Transverse colon (tissue), 4 donors: ENCODE results near the gene EZR. TPM values are rescaled to one million over a fixed set of nuclear protein-coding genes. Genes with fewer than 3 reads are reported as not detected.

Experiments
- DNase-seq: peaks from one replicate; pipeline ENCODE4 v3.0.0-alpha.2; 2019
- H3K27ac ChIP-seq, 4 donors: fragments of 200-600 bp; sonication (generic); 2 replicates each; pipeline ENCODE4 v1.5.1; 2016 to 2018; ENCODE audit warnings: inconsistent platforms in 4 of 4
- H3K27me3 ChIP-seq: fragments of 200-600 bp; sonication (generic); 2 replicates; pipeline ENCODE4 v1.5.1; 2017; ENCODE audit warnings: inconsistent platforms
- H3K36me3 ChIP-seq, 4 donors: fragments of 200-600 bp; sonication (generic); 2 replicates each; pipeline ENCODE4 v1.5.1; 2017 to 2019; ENCODE audit warnings: inconsistent platforms in 4 of 4
- H3K4me1 ChIP-seq, 4 donors: fragments of 200-600 bp; sonication (generic); 2 replicates each; pipeline ENCODE4 v1.5.1; 2017 to 2020; ENCODE audit warnings: inconsistent platforms in 4 of 4
- H3K4me3 ChIP-seq, 4 donors: fragments of 200-600 bp; sonication (generic); 1 replicate in 1 of 4; 2 replicates in 3 of 4; pipeline versions ENCODE4 v1.5.1 to v1.6.1; 2017 to 2019; ENCODE audit warnings: inconsistent platforms in 4 of 4
- H3K9me3 ChIP-seq, 2 donors: fragments of 200-600 bp; sonication (generic); 2 replicates each; pipeline ENCODE4 v1.5.1; 2017 to 2019; ENCODE audit warnings: inconsistent platforms in 2 of 2
- EP300 ChIP-seq: sonication (generic); formaldehyde crosslinking; IDR thresholded peaks from one replicate; pipeline ENCODE4 v1.6.1; 2017; ENCODE audit warnings: antibody characterized with exemption, low read depth
- POLR2A ChIP-seq: fragments of 450-650 bp; IDR thresholded peaks from one replicate; pipeline ENCODE4 v1.6.1; 2016; ENCODE audit warnings: antibody characterized with exemption, mild to moderate bottlenecking, moderate library complexity
- POLR2AphosphoS5 ChIP-seq, 3 donors: sonication (generic); formaldehyde crosslinking; IDR thresholded peaks; one replicate each; pipeline ENCODE4 v1.6.1; 2016; ENCODE audit warnings: antibody characterized with exemption in 3 of 3
- WGBS, 2 donors: methylation state at CpG; one replicate each; pipeline ENCODE4 v1.1.5; 2018; ENCODE audit warnings: low coverage in 1 of 2; 5-methylcytosine and 5-hydroxymethylcytosine counted together
- in situ Hi-C, 4 donors: fragments of 200-750 bp; cut with MboI; loops; one replicate each; pipeline versions ENCODE4 v1.15.0 to v1.15.1; 2017; ENCODE audit warnings: low sequenced_read_pairs in 3 of 4, low pct_ligation_motif_present in 1 of 4, low pct_unique_long_range_greater_than_20kb in 1 of 4
- intact Hi-C: fragments of 100-400 bp; cut with DNase I; formaldehyde crosslinking; loops from one replicate; pipeline ENCODE4 v1.15.1; 2023; ENCODE audit warnings: low total_unique reads
- total RNA-seq, 4 donors: library from RNA; depleted of rRNA; stranded (reverse); fragments of >200 nt; gene quantifications; one replicate each; pipeline ENCODE4 v1.1.0, GENCODE V29; 2016
- TF ChIP-seq, protein P1 (sequence below), 5 experiments: fragments of 200-600 bp in 3 of 5; fragments of 450-650 bp in 2 of 5; sonication (generic) in 3 of 5; IDR thresholded peaks; 1 replicate in 2 of 5; 2 replicates in 3 of 5; pipeline ENCODE4 v1.5.1; 2016 to 2017; ENCODE audit warnings: antibody characterized with exemption in 5 of 5, inconsistent platforms in 3 of 5, mild to moderate bottlenecking in 2 of 5, moderate library complexity in 1 of 5

The EZR gene
- total RNA-seq, 4 donors from 2014 or later, result 149 to 430 (median 319) TPM

DNA sequence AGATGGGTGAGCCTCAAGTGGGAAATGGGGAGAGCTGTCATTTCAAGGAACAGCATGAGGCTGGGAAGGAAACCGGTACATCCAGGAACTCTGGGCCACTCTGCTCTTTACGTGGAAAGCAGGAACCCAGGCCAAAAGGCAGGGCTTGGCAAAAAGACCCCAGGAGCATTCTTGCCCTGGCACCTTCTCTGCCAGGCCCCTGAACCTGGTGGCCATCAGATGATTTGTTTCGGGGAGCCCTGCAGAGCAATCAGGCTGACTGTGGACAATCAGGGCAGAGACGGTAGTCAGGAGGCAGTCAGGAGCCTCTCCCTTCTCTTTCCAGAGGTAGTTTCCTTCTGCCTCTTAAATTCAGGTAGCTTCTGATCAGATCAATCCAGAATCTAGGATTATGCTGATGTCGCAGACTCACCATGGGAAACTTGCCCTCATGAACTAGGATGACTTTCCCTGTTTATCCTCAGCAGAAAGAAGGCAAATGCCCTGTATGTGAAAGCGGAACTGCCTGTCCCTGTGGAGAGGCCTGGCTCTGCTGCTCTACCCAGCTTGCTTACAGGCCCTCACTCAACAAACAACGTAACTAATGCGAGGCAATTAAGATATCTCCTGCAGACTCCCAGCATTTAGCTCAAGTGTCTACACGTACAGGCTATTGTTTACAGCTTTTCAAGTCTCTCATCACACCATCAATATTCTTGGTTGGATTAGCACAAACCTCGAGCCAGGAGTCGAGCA, 36.6 kb downstream of the EZR start:
- Histone ChIP-seq H3K4me1 (peaks cover 0 to 58% (median 23%) of the 10 kb centered on the region in 4 donors), H3K36me3 (peaks cover 0 to 62% (median 24%) of the 10 kb centered on the region in 4 donors), H3K4me3 (no peak overlapping the region), H3K27me3 (no peaks in the 10 kb centered on the region), H3K27ac (peak overlapping the region in 3 of 4 donors; percentile 31 to 56 (median 39)), H3K9me3 (no peaks in the 10 kb centered on the region)
- in situ Hi-C loops (no loop called here), intact Hi-C loops (no loop called here)
- TF ChIP-seq EP300, result no peak
- 50 to 90% methylated on average over 1 to 11 of the region's 11 CpGs for WGBS, 2 donors
- peak; percentile 7 for DNase-seq

DNA sequence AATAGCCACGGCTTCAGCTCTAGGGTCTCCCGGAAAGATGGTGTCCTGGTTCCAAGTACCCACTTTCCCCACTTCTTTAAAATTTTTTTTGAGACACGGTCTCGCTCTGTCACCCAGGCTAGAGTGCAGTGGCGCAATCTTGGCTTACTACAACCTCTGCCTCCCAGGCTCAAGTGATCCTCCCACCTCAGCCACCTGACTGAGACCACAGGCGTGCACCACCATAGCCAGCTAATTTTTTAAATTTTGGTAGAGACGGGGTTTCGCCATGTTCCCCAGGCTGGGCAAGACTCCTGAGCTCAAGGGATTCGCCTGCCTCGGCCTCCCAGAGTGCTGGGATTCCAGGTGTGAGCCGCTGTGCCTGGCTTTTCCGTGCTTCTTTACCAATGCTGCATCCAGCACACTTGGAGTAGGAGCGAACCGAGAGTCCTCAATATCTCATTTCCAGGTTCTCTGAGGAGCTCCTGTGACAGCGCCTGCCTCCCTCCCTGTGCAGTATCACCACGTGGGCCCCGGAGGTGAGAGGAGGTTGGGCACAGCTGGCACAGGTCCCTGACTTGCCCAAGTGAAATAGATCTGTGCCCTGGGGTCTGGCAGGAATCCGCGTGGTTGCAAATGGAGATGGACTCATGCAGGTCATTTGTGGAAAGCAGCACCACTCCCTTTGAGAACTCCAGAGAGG, 37.3 kb downstream of the EZR start:
- TF ChIP-seq EP300, result no peak
- TF ChIP-seq, protein P1, sequence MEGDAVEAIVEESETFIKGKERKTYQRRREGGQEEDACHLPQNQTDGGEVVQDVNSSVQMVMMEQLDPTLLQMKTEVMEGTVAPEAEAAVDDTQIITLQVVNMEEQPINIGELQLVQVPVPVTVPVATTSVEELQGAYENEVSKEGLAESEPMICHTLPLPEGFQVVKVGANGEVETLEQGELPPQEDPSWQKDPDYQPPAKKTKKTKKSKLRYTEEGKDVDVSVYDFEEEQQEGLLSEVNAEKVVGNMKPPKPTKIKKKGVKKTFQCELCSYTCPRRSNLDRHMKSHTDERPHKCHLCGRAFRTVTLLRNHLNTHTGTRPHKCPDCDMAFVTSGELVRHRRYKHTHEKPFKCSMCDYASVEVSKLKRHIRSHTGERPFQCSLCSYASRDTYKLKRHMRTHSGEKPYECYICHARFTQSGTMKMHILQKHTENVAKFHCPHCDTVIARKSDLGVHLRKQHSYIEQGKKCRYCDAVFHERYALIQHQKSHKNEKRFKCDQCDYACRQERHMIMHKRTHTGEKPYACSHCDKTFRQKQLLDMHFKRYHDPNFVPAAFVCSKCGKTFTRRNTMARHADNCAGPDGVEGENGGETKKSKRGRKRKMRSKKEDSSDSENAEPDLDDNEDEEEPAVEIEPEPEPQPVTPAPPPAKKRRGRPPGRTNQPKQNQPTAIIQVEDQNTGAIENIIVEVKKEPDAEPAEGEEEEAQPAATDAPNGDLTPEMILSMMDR (IDR thresholded peaks at IDR 0.05), result no peak
- peak; percentile 20 for DNase-seq
- peak overlapping the region; percentile 39 to 56 (median 53) for H3K27ac ChIP-seq
- 85% methylated on average over 6 to 19 of the region's 19 CpGs for WGBS, 2 donors
- peaks cover 0 to 56% (median 24%) of the 10 kb centered on the region in 4 donors for H3K36me3 ChIP-seq
- peaks cover 0 to 53% (median 19%) of the 10 kb centered on the region in 4 donors for H3K4me1 ChIP-seq
- intact Hi-C loops, result no loop called here
- no peaks in the 10 kb centered on the region for H3K9me3 ChIP-seq
- no peaks in the 10 kb centered on the region for H3K27me3 ChIP-seq
- no peak overlapping the region for H3K4me3 ChIP-seq
- in situ Hi-C loops, result no loop called here

DNA sequence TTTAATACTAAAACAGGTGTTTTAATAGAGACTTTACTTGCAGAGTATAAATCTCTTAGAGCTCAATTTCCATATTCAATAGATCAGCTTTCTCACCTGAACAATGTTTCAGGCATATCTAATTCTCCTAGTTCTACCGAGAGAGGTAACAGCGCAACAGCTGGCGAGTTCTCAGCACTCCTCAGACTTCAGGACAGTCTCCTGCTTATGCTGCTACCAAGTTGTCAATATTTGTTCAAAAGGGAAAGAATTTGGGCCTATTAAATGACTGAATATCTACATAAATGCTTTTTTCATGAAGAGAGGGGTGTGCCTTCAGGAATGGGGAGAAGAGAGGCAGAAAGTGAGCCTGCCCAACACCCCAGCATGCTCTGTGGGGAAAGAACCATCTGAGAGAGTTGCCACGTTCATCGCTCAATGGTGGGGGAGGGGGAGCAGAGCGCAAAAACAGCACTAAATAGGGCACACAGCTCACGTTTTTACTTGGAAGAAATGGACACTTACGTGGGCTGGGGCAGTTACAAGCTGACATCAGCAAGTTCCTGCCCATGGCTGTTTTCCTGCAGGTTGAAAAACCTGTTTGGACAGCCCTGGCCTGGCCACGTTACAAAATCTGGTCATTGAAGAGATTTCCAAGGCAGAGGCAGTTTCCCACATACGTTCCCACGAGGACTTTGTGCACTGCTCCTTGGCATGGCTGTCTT, 38.0 kb downstream of the EZR start:
- Histone ChIP-seq H3K4me1 (peaks cover 0 to 46% (median 18%) of the 10 kb centered on the region in 4 donors), H3K9me3 (no peaks in the 10 kb centered on the region), H3K36me3 (peaks cover 0 to 55% (median 25%) of the 10 kb centered on the region in 4 donors), H3K27me3 (no peaks in the 10 kb centered on the region), H3K27ac (peak overlapping the region; percentile 39 to 56 (median 53)), H3K4me3 (no peak overlapping the region)
- DNase-seq, result peak; percentile 82
- intact Hi-C loops, result no loop called here
- peak in 2 of 3 donors; percentile 67 for TF ChIP-seq POLR2AphosphoS5 (IDR thresholded peaks at IDR 0.05)
- TF ChIP-seq, protein P1 (IDR thresholded peaks at IDR 0.05), result no peak
- TF ChIP-seq EP300, result no peak
- TF ChIP-seq POLR2A, result no peak
- WGBS, 2 donors, result 58 to 80% methylated on average over 1 to 11 of the region's 11 CpGs
- in situ Hi-C loops, result no loop called here

DNA sequence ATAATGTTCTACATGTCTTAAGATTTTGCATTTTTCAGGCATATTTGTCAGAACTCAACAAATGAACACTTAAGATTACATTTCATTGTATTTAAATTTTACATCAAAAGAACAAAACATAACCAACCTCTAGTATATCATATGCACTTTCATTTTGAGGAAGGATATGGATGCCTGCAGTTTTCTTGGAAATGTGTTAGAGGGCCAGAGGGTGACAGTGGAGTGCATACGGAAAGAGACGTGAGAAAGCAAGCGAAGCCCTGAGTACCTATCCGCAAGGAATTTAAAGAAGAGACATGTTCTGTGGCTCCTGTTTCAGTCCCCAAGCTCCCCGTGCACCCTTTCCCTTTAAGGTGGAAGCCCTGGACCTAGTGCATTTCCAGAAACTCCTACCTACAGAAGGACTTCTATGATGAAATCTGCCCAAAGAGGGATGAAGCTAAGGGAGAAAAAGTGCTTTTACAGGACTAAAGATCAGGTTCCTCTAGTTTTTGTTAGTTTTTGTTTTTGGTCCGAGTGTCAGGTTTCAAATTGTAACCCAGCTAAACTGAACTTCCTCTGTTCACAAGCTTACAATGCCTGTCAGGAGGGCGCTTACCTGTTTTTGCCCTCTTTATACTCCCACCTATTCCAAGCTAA, 38.8 kb downstream of the EZR start:
- DNase-seq, result no peak
- Histone ChIP-seq H3K36me3 (peaks cover 0 to 53% (median 25%) of the 10 kb centered on the region in 4 donors), H3K4me1 (peaks cover 0 to 46% (median 18%) of the 10 kb centered on the region in 4 donors), H3K27me3 (no peaks in the 10 kb centered on the region), H3K4me3 (no peak overlapping the region), H3K9me3 (no peaks in the 10 kb centered on the region), H3K27ac (peak overlapping the region in 3 of 4 donors; percentile 39 to 56 (median 51))
- intact Hi-C loops (no loop called here), in situ Hi-C loops (no loop called here)
- no peak for TF ChIP-seq EP300
- 91 to 95% methylated on average over 6 to 7 of the region's 7 CpGs for WGBS, 2 donors
